IMR-90 (cell line): Measurements from ENCODE around the gene TP53BP2. TPM values are rescaled to one million over a fixed set of nuclear protein-coding genes. Genes with fewer than 3 reads are reported as not detected.

Source experiments
- ATAC-seq: fragments of 200-7000 bp; cut with Tn5 transposase; 2 replicates; pipeline ENCODE4 v1.9.1; 2020; ENCODE audit warnings: low read depth, mild to moderate bottlenecking, moderate library complexity
- BruUV-seq: library from RNA; stranded (reverse); fragments of 400-500 nt; replicated peaks from 2 replicates; lab custom pipeline; 2021; lab: Mats Ljungman, UMichigan
- CTCF ChIA-PET: fragments of 300-600 bp; formaldehyde crosslinking; extraction: SDS; loops from one replicate; lab custom pipeline; 2021; ENCODE audit warnings: antibody characterized with exemption; lab: Yijun Ruan, JAX
- POLR2A ChIA-PET: fragments of 300-600 bp; sonication (Branson Sonifier 250); formaldehyde crosslinking; loops from one replicate; lab custom pipeline; 2022; ENCODE audit warnings: antibody characterized with exemption; ENCODE audit not compliant: unreplicated experiment; lab: Charles Lee
- DNase-seq: peaks from one replicate; pipeline ENCODE4 v3.0.0; 2013
- H2AFZ ChIP-seq: replicated peaks from 2 replicates; pipeline ENCODE3; 2013; ENCODE audit warnings: low read length, mild to moderate bottlenecking; ENCODE audit not compliant: poor library complexity
- H2AK5ac ChIP-seq: 2 replicates; pipeline ENCODE4 v1.6.1; 2013; ENCODE audit warnings: low read depth, low read length, inconsistent platforms
- H2AK9ac ChIP-seq: replicated peaks from 2 replicates; pipeline ENCODE3; 2013; ENCODE audit warnings: mild to moderate bottlenecking, low read depth, low read length, moderate library complexity; ENCODE audit not compliant: poor library complexity
- H2BK120ac ChIP-seq: 2 replicates; pipeline ENCODE4 v1.6.1; 2013; ENCODE audit warnings: low read depth, low read length, inconsistent platforms
- H2BK15ac ChIP-seq: 3 replicates; pipeline ENCODE4 v1.6.1; 2013; ENCODE audit warnings: low read depth, low read length, inconsistent platforms
- H2BK20ac ChIP-seq: 2 replicates; pipeline ENCODE4 v1.6.1; 2013; ENCODE audit warnings: low read depth, mild to moderate bottlenecking, inconsistent platforms, low read length, moderate library complexity
- H2BK5ac ChIP-seq: 2 replicates; pipeline ENCODE4 v1.6.1; 2013; ENCODE audit warnings: mild to moderate bottlenecking, low read depth, low read length, inconsistent platforms; ENCODE audit not compliant: poor library complexity, severe bottlenecking
- H3K14ac ChIP-seq: replicated peaks from 2 replicates; pipeline ENCODE4 v1.6.1; 2013; ENCODE audit warnings: low read depth, low read length, inconsistent platforms
- H3K18ac ChIP-seq: 2 replicates; pipeline ENCODE4 v1.6.1; 2013; ENCODE audit warnings: low read depth, low read length, control low read depth
- H3K23ac ChIP-seq: 2 replicates; pipeline ENCODE4 v1.6.1; 2013; ENCODE audit warnings: low read depth, low read length, inconsistent platforms
- H3K27ac ChIP-seq: 2 replicates; pipeline ENCODE4 v1.5.1; 2013; ENCODE audit warnings: mild to moderate bottlenecking, control low read depth, low read length; ENCODE audit not compliant: insufficient read depth
- H3K27me3 ChIP-seq: 2 replicates; pipeline ENCODE4 v1.6.1; 2013; ENCODE audit warnings: low read length; ENCODE audit not compliant: control insufficient read depth, insufficient read depth
- H3K36me3 ChIP-seq: 2 replicates; pipeline ENCODE4 v1.6.1; 2013; ENCODE audit warnings: low read length, mixed read lengths; ENCODE audit not compliant: control insufficient read depth, insufficient read depth
- H3K4ac ChIP-seq: 2 replicates; pipeline ENCODE4 v1.6.1; 2013; ENCODE audit warnings: low read depth, low read length, inconsistent platforms
- H3K4me1 ChIP-seq: 2 replicates; pipeline ENCODE4 v1.6.1; 2013; ENCODE audit warnings: low read length, mixed read lengths; ENCODE audit not compliant: control insufficient read depth, insufficient read depth
- H3K4me2 ChIP-seq: 2 replicates; pipeline ENCODE4 v1.6.1; 2013; ENCODE audit warnings: low read depth, mild to moderate bottlenecking, control low read depth, low read length, moderate library complexity
- H3K4me3 ChIP-seq: 2 replicates; pipeline ENCODE4 v1.5.1; 2013; ENCODE audit warnings: low read depth, mild to moderate bottlenecking, control low read depth, low read length, moderate library complexity; ENCODE audit not compliant: insufficient read depth
- H3K56ac ChIP-seq: 2 replicates; pipeline ENCODE4 v1.6.1; 2013; ENCODE audit warnings: low read length, inconsistent platforms; ENCODE audit not compliant: insufficient read depth; ENCODE audit errors: extremely low read depth
- H3K79me1 ChIP-seq, 2 experiments: 2 replicates each; pipeline ENCODE4 v1.6.1; 2013; ENCODE audit warnings: low read length in 2 of 2, inconsistent platforms in 1 of 2, low read depth in 1 of 2
- H3K9ac ChIP-seq: 2 replicates; pipeline ENCODE4 v1.6.1; 2013; ENCODE audit warnings: low read depth, low read length, control low read depth
- H3K9me1 ChIP-seq: 2 replicates; pipeline ENCODE4 v1.6.1; 2013; ENCODE audit warnings: low read length, inconsistent platforms; ENCODE audit not compliant: insufficient read depth
- H3K9me3 ChIP-seq: 2 replicates; pipeline ENCODE4 v1.6.1; 2013; ENCODE audit warnings: low read length; ENCODE audit not compliant: control insufficient read depth, insufficient read depth
- H4K20me1 ChIP-seq: 2 replicates; pipeline ENCODE4 v1.6.1; 2013; ENCODE audit warnings: low read length, inconsistent platforms; ENCODE audit not compliant: insufficient read depth
- H4K5ac ChIP-seq: 2 replicates; pipeline ENCODE4 v1.6.1; 2013; ENCODE audit warnings: mild to moderate bottlenecking, low read depth, low read length, control low read depth
- H4K8ac ChIP-seq, 2 experiments: 2 replicates each; pipeline ENCODE4 v1.6.1; 2013; ENCODE audit warnings: low read depth in 2 of 2, low read length in 2 of 2, control low read depth in 1 of 2, inconsistent platforms in 1 of 2
- H4K91ac ChIP-seq: 2 replicates; pipeline ENCODE4 v1.6.1; 2013; ENCODE audit warnings: low read depth, low read length, inconsistent platforms; ENCODE audit not compliant: insufficient read depth
- BHLHE40 ChIP-seq: fragments of 150-350 bp; IDR thresholded peaks from 2 replicates; pipeline ENCODE4 v1.6.1; 2016; ENCODE audit warnings: mild to moderate bottlenecking, low read depth, low read length
- CEBPB ChIP-seq: IDR thresholded peaks from 2 replicates; pipeline ENCODE4 v1.6.1; 2012; ENCODE audit warnings: low read depth, low read length, improper control_type of control experiment
- CHD1 ChIP-seq: IDR thresholded peaks from 2 replicates; pipeline ENCODE4 v1.6.1; 2012; ENCODE audit warnings: low read depth, low read length, improper control_type of control experiment
- MAZ ChIP-seq: IDR thresholded peaks from 2 replicates; pipeline ENCODE4 v1.6.1; 2012; ENCODE audit warnings: low read depth, mild to moderate bottlenecking, low read length, improper control_type of control experiment, moderate library complexity, borderline replicate concordance
- NFE2L2 ChIP-seq: fragments of 150-350 bp; IDR thresholded peaks from 2 replicates; pipeline ENCODE4 v1.6.1; 2016; ENCODE audit warnings: low read depth, mild to moderate bottlenecking, low read length
- RAD21 ChIP-seq: IDR thresholded peaks from 2 replicates; pipeline ENCODE4 v1.6.1; 2012; ENCODE audit warnings: low read length, improper control_type of control experiment
- SMC3 ChIP-seq: fragments of 150-350 bp; IDR thresholded peaks from 2 replicates; pipeline ENCODE4 v1.6.1; 2016; ENCODE audit warnings: low read depth, mild to moderate bottlenecking, antibody characterized with exemption, low read length, moderate library complexity
- WGBS, 2 experiments: methylation state at CpG; one replicate each; pipeline versions ENCODE4 v1.1.5 to v1.1.7; 2013; ENCODE audit warnings: missing lambda C conversion rate in 2 of 2; ENCODE audit not compliant: insufficient read length in 1 of 2; ENCODE audit errors: extremely low coverage in 2 of 2; 5-methylcytosine and 5-hydroxymethylcytosine counted together
- dilution Hi-C: fragments of 300-500 bp; cut with HindIII; formaldehyde crosslinking; loops from one replicate; pipeline ENCODE4 v1.14.3; 2018; ENCODE audit warnings: low sequenced_read_pairs; ENCODE audit not compliant: unreplicated experiment
- in situ Hi-C: fragments of 300-500 bp; cut with MboI; formaldehyde crosslinking; loops from 3 replicates; pipeline ENCODE4 v1.14.3; 2019; ENCODE audit warnings: low sequenced_read_pairs, inconsistent platforms, mixed read lengths
- intact Hi-C: fragments of 100-400 bp; cut with micrococcal nuclease; formaldehyde crosslinking; loops from 2 replicates; pipeline ENCODE4 v1.10.0; 2022
- polyA plus RNA-seq, 3 experiments: library from polyadenylated mRNA; depleted of rRNA; stranded (reverse); fragments of >200 nt; gene quantifications; 2 replicates each; pipeline ENCODE4 v1.2.3, GENCODE V29; 2012; ENCODE audit warnings: low replicate concordance in 1 of 3
- total RNA-seq: library from RNA; depleted of rRNA; stranded (reverse); fragments of >200 nt; gene quantifications from 2 replicates; pipeline ENCODE4 v1.2.3, GENCODE V29; 2012
- TF ChIP-seq, protein P1 (sequence below): conservative IDR thresholded peaks from 2 replicates; pipeline ENCODE4 v1.5.1; 2012; ENCODE audit warnings: mild to moderate bottlenecking, low read depth, low read length, improper control_type of control experiment

TP53BP2 gene
- total and polyA plus RNA-seq, 2 of the 4 experiments (the other 2 are of a cell fraction) = 19.9 to 35.0 TPM

GRCh38 chr1:223829678-223830077 is 16.1 kb downstream of the TP53BP2 start:
- DNase-seq (no peak), ATAC-seq (no peak)
- peaks cover 34 to 59% of the 10 kb centered on the region in 2 experiments for H3K79me1 ChIP-seq
- no peak overlapping the region for H3K23ac ChIP-seq
- in situ Hi-C loops (no loop called here), dilution Hi-C loops (no loop called here), intact Hi-C loops (no loop called here)
- no peak overlapping the region for H4K5ac ChIP-seq
- peaks cover 57% of the 10 kb centered on the region for H4K20me1 ChIP-seq
- POLR2A ChIA-PET = no interaction called here
- no peak overlapping the region for H3K4ac ChIP-seq
- WGBS, 2 experiments = 100% methylated on average over 1 of the region's 1 CpG; no CpG with 5 or more reads in 1 of the 2 experiments
- TF ChIP-seq BHLHE40 = no peak
- no peak for TF ChIP-seq CHD1
- no peak for TF ChIP-seq RAD21
- TF ChIP-seq NFE2L2 = no peak
- TF ChIP-seq CEBPB = no peak
- TF ChIP-seq SMC3 = no peak
- TF ChIP-seq, protein P1, sequence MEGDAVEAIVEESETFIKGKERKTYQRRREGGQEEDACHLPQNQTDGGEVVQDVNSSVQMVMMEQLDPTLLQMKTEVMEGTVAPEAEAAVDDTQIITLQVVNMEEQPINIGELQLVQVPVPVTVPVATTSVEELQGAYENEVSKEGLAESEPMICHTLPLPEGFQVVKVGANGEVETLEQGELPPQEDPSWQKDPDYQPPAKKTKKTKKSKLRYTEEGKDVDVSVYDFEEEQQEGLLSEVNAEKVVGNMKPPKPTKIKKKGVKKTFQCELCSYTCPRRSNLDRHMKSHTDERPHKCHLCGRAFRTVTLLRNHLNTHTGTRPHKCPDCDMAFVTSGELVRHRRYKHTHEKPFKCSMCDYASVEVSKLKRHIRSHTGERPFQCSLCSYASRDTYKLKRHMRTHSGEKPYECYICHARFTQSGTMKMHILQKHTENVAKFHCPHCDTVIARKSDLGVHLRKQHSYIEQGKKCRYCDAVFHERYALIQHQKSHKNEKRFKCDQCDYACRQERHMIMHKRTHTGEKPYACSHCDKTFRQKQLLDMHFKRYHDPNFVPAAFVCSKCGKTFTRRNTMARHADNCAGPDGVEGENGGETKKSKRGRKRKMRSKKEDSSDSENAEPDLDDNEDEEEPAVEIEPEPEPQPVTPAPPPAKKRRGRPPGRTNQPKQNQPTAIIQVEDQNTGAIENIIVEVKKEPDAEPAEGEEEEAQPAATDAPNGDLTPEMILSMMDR = no peak
- TF ChIP-seq MAZ = no peak
- peaks cover 29% of the 10 kb centered on the region for H3K9me1 ChIP-seq
- H4K8ac ChIP-seq = no peak overlapping the region
- no peak overlapping the region for H2AK9ac ChIP-seq
- H2AK5ac ChIP-seq = no peak overlapping the region
- H3K4me1 ChIP-seq = peaks cover 19% of the 10 kb centered on the region
- no peak overlapping the region for H2BK15ac ChIP-seq
- no peak overlapping the region for H4K91ac ChIP-seq
- H3K9ac ChIP-seq = no peak overlapping the region
- H2AFZ ChIP-seq = no peak overlapping the region
- no peaks in the 10 kb centered on the region for H3K36me3 ChIP-seq
- H3K18ac ChIP-seq = no peak overlapping the region
- H3K27ac ChIP-seq = no peak overlapping the region
- no peak overlapping the region for H2BK5ac ChIP-seq
- H2BK20ac ChIP-seq = no peak overlapping the region
- no peaks in the 10 kb centered on the region for H3K27me3 ChIP-seq
- CTCF ChIA-PET = no interaction called here
- no peak overlapping the region for H2BK120ac ChIP-seq
- H3K9me3 ChIP-seq = no peaks in the 10 kb centered on the region
- no peak overlapping the region for H3K14ac ChIP-seq
- no peak overlapping the region for H3K4me3 ChIP-seq
- no peak overlapping the region for H3K56ac ChIP-seq
- no peak overlapping the region for H3K4me2 ChIP-seq
- BruUV-seq = no TSS peak
